ENCODE results near the gene DUSP10.

Gene DUSP10

GRCh38 chr1:221714227-221715152 lies 27.4 kb downstream of the DUSP10 start:
- FAIRE-seq (no peak), DNase-seq (ENCODE audit: low spot score) (no peak)

DNA sequence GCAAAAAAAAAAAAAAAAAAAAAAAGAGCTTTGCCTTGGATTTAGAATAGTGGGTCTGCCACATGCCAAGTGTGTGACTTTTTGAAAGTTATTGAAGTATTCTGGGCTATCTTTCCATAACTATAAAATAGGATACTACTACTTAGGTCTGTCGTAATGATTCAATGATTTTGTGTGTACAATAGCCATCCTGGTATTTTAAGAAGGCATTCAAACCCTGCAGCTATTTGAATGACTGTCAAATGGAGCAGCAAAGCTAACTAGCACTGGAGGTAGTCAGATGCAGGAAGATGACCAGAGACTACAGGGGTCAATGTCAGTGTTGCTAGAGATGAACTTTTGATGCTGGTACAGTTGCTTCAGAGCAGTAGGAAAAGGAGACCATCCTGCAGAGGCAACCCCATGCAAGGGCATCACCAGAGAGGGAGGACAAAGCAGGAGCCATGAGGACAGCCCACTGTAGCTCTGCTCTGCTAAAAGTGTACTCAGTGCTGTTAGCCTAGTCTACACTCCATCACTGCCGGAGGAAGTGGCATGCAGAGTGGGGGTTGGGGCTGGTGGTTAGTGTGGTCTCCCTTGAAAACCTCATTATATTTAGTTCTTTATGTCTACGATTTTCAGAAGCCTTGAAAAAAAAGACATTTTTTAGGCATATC lies 29.0 kb downstream of the DUSP10 start:
- DNase-seq (ENCODE audit: low spot score) (no peak), FAIRE-seq (no peak)

DNA sequence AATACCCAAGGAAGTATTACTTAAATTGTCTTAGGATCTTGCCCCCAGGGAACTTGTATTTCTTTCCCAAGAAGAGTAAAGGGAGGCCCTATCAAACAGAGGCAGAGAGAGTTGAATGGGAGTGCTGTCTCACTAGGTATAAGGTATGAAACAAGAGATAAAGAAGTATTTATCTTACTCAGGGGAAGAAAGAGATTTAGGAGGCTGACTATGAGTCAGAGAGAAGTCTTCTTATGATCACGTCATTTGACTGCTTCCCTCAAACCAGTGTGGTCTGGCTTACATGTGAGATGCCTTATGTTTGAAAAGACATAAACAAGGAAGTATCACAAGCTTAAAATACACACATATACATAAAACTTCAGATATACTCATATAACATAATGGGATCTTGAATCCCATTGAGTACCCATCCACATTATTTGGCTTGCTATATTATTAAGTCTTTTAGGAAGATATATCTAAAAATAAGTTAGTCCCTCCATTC lies 29.6 kb downstream of the DUSP10 start:
- DNase-seq (ENCODE audit: low spot score) (peak; percentile 64), FAIRE-seq (peak; percentile 81)

DNA sequence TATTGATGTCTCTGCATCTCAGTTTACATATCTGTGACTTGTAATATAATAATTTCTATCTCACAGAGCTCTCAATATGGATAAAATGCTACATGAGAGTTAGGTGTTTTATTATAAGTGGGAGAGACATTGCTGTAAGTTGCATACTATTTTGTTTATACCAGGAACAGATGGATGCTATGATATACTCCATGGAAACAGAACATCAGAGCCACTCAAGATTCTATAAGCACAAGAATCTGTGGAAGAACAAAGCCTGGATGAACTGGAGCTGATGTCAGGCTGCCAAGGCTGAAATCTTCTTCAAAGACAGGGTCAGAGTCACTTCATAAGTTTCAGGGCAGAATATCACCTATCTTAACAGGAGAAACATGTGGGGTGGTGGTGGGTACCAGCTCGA lies 30.2 kb downstream of the DUSP10 start:
- FAIRE-seq = no peak
- no peak for DNase-seq (ENCODE audit: low spot score)

DNA sequence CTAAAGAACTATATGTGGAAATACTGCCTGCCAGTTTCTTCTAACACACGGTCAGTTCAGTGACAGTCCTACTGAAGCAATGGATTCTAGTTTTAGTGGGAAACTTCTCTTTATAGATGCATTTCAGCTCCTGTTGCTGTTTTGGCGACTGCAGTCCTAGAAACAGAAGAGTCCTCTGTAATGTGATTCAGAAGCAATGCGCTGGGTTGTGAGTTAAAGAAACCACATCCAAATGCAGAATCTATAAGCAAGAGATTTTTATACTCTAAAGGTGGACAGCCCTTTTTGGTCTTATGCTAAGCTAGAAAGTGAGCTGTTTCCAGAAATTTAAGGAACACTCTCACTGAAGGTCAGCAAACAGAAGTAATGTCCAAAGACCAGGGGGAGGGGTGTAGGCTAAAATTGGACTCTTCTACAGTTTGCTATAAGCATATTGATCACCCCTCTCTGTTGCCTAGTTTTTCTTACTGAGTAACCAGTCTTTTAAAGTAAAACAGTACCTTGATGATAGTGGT lies 30.8 kb downstream of the DUSP10 start:
- FAIRE-seq = no peak
- DNase-seq (ENCODE audit: low spot score) = no peak

DNA sequence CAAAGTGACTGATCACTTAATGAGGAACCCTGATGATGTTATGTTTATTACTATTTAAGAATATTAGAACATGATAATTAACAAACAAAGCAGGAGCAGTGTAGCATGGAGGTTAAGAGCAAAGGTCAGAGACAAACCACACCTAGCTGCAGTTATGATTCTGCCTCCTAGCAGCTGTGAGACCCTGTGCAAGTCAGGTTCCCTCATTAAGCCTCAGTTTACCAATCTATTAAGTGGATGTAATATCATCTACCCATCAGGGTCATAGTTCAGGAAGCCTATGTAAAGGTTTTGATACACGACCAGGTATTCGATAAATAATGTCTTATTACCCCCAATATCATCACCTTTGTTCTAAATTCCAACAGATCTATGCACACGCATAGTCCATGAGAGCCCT lies 32.0 kb downstream of the DUSP10 start:
- no peak for FAIRE-seq

DNA sequence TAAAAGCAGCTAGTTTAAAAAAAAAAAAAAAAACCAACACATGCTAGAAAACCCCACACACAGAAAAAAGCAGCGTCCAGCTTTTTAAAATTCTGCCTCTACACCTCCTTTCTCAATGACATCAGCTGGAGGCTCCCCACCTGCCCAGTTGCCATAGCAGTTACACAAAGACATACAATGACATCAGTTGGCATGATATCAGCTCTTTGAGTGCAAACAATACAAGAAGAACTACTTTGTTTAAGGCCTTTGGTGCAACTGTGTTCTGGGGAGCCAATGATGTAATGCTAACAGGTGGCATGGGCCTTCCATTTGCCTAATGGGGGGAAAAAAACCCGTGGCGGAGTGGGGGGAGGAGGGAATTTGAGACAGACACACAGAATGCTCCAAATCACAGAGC lies 32.9 kb downstream of the DUSP10 start:
- DNase-seq (ENCODE audit: low spot score) (peak; percentile 60), FAIRE-seq (no peak)

More for the DNA sequence above, 32.0 kb downstream of the DUSP10 start:
- DNase-seq (ENCODE audit: low spot score) = no peak

DNA sequence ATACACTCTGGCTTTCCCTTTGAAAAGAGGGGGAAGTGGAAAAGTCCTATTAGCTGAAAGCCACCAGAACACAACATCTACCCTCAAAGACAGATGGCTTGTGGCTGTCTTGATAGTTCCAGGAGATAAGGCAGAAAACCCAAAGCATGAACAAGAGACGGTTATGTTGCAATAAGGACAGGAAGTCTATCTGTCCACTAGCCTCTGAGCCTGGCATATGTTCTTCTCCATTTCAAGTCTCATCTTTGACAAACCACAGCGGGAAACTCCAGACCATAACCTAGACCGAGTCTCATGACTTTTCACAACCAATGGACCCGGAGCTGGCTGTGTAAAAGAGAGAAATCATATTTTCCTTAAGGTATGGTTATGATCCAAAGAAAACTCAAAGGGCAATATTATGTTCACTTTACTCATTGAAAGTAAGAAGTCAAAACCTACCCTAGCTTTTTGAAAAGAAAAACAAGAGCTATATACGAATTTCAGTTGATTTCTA lies 33.8 kb downstream of the DUSP10 start:
- peak; percentile 67 for FAIRE-seq

DNA sequence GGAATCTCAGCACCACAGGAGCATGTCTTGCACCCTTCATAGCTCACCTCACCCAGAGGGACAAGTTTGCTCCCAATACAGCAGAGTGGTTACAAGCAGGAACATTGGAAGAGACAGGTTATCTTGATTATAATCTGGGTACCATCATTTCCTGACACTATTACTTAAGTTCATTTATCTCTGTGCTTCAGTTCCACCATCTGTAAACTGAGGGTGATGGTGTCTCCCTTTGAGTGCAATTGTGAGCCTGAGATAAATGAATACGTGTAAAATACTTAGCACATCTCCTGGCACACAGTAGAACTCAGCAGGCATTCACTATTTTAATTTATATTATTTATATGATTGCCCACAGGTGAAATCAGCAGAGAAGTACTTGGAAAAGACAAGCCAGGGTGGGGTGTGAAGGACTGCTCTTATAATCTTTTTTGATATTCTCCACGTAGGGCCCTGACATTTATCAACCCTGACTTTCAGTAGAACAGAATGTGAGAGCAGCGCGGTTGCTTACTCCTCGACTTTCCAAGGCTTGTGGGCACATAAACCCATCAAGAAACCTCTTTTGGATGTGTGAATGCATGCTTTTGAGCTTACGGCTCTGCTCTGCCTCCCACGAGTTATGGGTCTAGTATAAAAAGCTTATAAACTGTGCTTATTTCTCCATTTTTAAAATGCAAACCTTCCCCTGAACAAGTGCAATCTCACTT lies 34.9 kb downstream of the DUSP10 start:
- FAIRE-seq (no peak), DNase-seq (ENCODE audit: low spot score) (no peak)

More for the DNA sequence above, 33.8 kb downstream of the DUSP10 start:
- peak; percentile 64 for DNase-seq (ENCODE audit: low spot score)

DNA sequence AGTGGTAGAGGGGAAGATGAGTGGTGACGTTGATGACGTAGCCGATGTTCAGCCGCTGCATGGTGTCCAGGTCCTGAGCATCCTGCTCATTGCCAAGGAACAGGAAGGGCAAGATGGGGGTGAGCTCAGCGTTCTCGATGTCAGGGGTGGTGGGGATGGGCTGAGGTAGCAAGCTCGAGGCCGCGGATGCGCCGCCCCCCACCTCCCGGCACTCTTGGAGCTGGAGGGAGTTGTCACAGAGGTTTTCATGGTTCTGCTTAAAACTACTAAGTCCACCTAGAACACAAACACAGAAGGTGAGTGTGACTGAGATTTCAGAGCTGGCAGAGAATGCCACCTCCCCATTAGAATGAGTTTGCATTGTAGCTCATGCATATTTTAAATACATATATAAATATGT lies 35.7 kb downstream of the DUSP10 start:
- DNase-seq (ENCODE audit: low spot score) (no peak), FAIRE-seq (no peak)

- FAIRE-seq (no peak), DNase-seq (ENCODE audit: low spot score) (no peak)
These were observed 37.6 kb downstream of the DUSP10 start for GRCh38 chr1:221704306-221704705.

- FAIRE-seq (peak; percentile 73), DNase-seq (ENCODE audit: low spot score) (peak; percentile 18)
These were observed 40.2 kb downstream of the DUSP10 start for GRCh38 chr1:221701570-221702186.

DNA sequence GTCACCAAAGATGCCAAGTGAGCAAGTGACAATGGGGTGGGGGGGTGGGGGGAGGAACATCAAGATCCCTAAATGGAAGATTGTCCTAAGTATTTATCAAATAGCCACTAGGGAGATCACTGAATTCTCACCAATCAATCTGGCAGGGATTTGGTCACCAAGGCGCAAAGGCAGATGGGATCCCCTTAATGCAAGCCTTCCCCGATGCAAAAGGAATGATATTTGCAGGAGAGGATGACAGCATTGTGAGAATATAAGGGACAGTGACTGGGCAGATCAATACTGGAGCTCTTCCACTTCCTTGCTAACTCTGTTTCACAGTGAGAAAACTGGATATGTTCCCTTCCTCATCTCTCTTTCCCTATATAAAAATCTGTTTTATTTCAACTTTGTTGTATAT lies 40.9 kb downstream of the DUSP10 start:
- DNase-seq (ENCODE audit: low spot score) (no peak), FAIRE-seq (no peak)

GRCh38 chr1:221700536-221700935 lies 41.4 kb downstream of the DUSP10 start:
- FAIRE-seq (peak; percentile 8), DNase-seq (ENCODE audit: low spot score) (no peak)

- no peak for DNase-seq (ENCODE audit: low spot score)
- no peak for FAIRE-seq
These were observed 41.8 kb downstream of the DUSP10 start for GRCh38 chr1:221699978-221700519.

- DNase-seq (ENCODE audit: low spot score) (peak; percentile 26), FAIRE-seq (peak; percentile 56)
These were observed 42.3 kb downstream of the DUSP10 start for GRCh38 chr1:221699577-221699976.

GRCh38 chr1:221698579-221699349 lies 43.1 kb downstream of the DUSP10 start:
- DNase-seq (ENCODE audit: low spot score) (no peak), FAIRE-seq (no peak)

- no peak for FAIRE-seq
- no peak for DNase-seq (ENCODE audit: low spot score)
These were observed 43.9 kb downstream of the DUSP10 start for GRCh38 chr1:221697923-221698425.

- DNase-seq (ENCODE audit: low spot score) (no peak), FAIRE-seq (no peak)
These were observed 45.0 kb downstream of the DUSP10 start for GRCh38 chr1:221696718-221697461.

All from RCC 7860 (cell line).